Activated T-helper 2 cell treated with anti-CD3 and anti-CD28 coated beads, Interferon-gamma antibody, Interleukin-2, Interleukin-4, amounts not matched to agents 10 μg/mL and 5 μg/mL and 100 μg/mL, durations not matched to agents 14 hours and 24 hours and 36 hours (primary cell): ENCODE data around the gene BHLHA9. TPM values are rescaled to one million over a fixed set of nuclear protein-coding genes. Genes with fewer than 3 reads are reported as not detected.
A peak's percentile ranks its signal among the peaks of the same experiment; 100 is the strongest.

Experiments used
- DNase-seq: peaks from one replicate; pipeline ENCODE4 v3.0.0; 2021; ENCODE audit warnings: low spot score
- H3K27ac Mint-ChIP-seq: one replicate; pipeline ENCODE4 v1.8.0; 2021; ENCODE audit warnings: mixed read lengths
- H3K27me3 Mint-ChIP-seq: one replicate; pipeline ENCODE4 v1.8.0; 2021; ENCODE audit warnings: low read depth, mixed read lengths
- H3K36me3 Mint-ChIP-seq: one replicate; pipeline ENCODE4 v1.8.0; 2021; ENCODE audit warnings: low read depth, mixed read lengths
- H3K4me1 Mint-ChIP-seq: one replicate; pipeline ENCODE4 v1.8.0; 2021; ENCODE audit warnings: low read depth, mixed read lengths
- H3K4me3 Mint-ChIP-seq: one replicate; pipeline ENCODE4 v1.8.0; 2021; ENCODE audit warnings: low read depth, mild to moderate bottlenecking, moderate library complexity, mixed read lengths
- H3K9me3 Mint-ChIP-seq: one replicate; pipeline ENCODE4 v1.8.0; 2021; ENCODE audit warnings: mixed read lengths
- intact Hi-C: fragments of 100-400 bp; cut with micrococcal nuclease; formaldehyde crosslinking; loops from one replicate; pipeline ENCODE4 v1.15.1; 2023
- total RNA-seq: library from RNA; stranded (reverse); gene quantifications from 2 replicates; pipeline ENCODE4 v1.2.3, GENCODE V29; 2022

BHLHA9 gene
- total RNA-seq, 1 donor from 2014 or later = not detected

DNA sequence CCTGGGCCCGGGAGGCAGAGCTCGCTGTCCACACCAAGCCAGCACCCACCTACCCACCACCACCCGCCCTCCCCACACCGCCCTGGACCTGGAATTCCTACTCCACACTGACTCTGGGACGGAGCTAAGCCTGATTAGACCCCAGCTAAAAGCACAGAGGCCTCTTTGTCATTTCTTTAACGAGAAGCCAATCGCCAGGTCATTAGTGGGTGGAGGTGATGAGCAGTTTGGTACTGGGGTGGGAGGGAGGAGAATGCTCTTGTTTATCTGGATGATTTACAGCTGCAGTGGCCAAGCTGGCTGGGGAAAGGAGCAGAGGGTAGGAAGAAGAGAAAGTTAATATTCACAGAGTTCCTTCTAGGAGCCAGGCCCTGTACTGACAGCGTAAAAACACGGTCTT lies 6.0 kb upstream of the BHLHA9 start:
- no peak for DNase-seq
- H3K4me3 Mint-ChIP-seq = no peak overlapping the region
- H3K9me3 Mint-ChIP-seq = no peaks in the 10 kb centered on the region
- H3K27me3 Mint-ChIP-seq = peaks cover 23% of the 10 kb centered on the region
- H3K36me3 Mint-ChIP-seq = no peaks in the 10 kb centered on the region
- peaks cover 14% of the 10 kb centered on the region for H3K4me1 Mint-ChIP-seq
- H3K27ac Mint-ChIP-seq = no peak overlapping the region
- intact Hi-C loops = no loop called here

DNA sequence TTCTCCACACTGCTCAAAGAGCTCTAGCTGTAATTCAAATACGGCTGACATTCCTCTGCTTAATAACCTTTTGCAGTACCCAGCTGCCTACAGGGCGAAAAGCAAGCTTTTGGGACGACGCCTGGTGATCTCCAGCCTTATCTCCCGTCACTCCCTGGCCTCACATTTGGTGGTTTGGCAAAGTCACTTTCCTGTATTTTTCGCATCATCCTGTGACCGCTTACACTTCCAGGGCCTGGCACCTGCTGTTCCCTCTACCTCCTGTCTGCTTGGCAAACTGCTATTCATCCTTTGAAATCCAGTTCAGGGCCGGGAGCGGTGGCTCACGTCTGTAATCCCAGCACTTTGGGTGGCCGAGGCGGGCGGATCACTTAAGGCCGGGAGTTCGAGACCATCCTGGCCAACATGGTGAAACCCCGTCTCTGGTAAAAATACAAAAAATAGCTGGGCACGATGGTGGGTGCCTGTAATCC lies 2.7 kb upstream of the BHLHA9 start:
- Mint-ChIP-seq H3K27ac (no peak overlapping the region), H3K4me3 (peak overlapping the region; percentile 72), H3K4me1 (peaks cover 13% of the 10 kb centered on the region), H3K27me3 (peaks cover 22% of the 10 kb centered on the region), H3K9me3 (no peaks in the 10 kb centered on the region), H3K36me3 (no peaks in the 10 kb centered on the region)
- intact Hi-C loops = no loop called here
- no peak for DNase-seq

DNA sequence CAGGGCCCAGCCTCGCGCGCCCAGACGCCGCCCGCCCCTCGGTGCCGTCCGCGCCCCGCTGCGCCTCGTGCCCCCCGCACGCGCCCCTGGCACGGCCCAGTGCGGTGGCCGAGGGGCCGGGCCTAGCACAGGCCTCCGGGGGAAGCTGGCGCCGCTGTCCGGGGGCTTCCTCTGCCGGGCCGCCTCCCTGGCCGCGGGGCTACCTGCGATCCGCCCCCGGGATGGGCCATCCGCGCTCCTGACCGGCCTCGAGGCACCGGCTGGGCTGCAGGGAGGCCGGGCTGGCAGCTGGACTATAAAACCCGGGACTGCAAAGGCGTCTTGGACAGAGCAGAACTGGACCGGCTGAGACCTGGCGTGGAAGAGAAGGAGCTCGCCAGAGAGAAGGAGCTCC lies 783 bp downstream of the BHLHA9 start:
- H3K27ac Mint-ChIP-seq = no peak overlapping the region
- intact Hi-C loops = loop anchor here (10.0 kb wide), 2 partner anchors 244 to 354 kb away; partner anchors contain the start of genes INPP5K and SLC43A2
- no peak for DNase-seq
- H3K4me1 Mint-ChIP-seq = peaks cover 15% of the 10 kb centered on the region
- no peaks in the 10 kb centered on the region for H3K9me3 Mint-ChIP-seq
- no peaks in the 10 kb centered on the region for H3K36me3 Mint-ChIP-seq
- peaks cover 39% of the 10 kb centered on the region for H3K27me3 Mint-ChIP-seq
- H3K4me3 Mint-ChIP-seq = no peak overlapping the region

DNA sequence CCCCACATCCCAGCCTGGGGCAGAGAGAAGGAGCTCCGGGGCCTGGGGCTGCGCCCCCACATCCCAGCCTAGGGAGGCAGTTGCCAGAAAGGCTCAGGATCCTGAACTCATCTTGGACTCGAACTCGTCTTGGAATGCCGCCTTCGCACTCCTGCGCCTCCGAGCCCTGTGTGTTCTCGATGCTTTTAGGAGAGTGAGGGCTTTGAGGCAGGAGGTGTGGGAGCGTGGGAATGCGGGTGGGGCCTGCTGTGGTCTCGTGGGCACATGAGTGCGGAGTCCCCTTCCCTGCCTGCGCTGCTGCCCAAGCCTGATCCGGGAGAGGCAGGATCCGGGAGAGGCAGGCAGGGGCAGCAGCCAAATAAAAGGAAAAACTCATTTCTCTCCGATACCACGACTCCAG lies 1.2 kb downstream of the BHLHA9 start:
- H3K9me3 Mint-ChIP-seq = no peaks in the 10 kb centered on the region
- no peaks in the 10 kb centered on the region for H3K36me3 Mint-ChIP-seq
- peaks cover 16% of the 10 kb centered on the region for H3K4me1 Mint-ChIP-seq
- H3K27me3 Mint-ChIP-seq = peaks cover 41% of the 10 kb centered on the region
- intact Hi-C loops = loop anchor here (10.0 kb wide), 2 partner anchors 243 to 353 kb away; partner anchors contain the start of genes INPP5K and SLC43A2
- no peak overlapping the region for H3K27ac Mint-ChIP-seq
- no peak overlapping the region for H3K4me3 Mint-ChIP-seq
- DNase-seq = no peak

DNA sequence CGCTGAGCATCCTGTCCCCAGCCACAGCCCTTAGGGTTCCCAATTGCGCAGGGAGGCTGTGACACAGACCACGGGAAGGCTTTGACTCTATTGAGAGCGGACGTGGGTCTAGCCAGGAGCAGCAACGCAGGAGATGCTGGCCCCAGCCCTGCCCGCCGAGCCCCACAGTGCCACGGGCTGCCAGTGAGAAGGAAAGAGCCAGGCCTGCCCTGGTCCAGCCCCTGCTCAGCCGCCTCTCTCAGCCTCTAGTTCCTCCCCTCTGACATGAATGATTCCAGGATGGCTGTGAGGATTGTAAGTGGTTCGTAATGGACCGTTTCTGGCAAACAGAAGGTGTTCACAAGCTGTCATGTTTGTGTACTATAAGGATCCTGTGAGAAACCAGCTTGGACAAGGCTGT lies 2.5 kb downstream of the BHLHA9 start:
- H3K4me1 Mint-ChIP-seq = peaks cover 10% of the 10 kb centered on the region
- no peaks in the 10 kb centered on the region for H3K9me3 Mint-ChIP-seq
- intact Hi-C loops = loop anchor here (10.0 kb wide), 2 partner anchors 242 to 352 kb away; partner anchors contain the start of genes INPP5K and SLC43A2
- H3K4me3 Mint-ChIP-seq = no peak overlapping the region
- H3K36me3 Mint-ChIP-seq = no peaks in the 10 kb centered on the region
- H3K27me3 Mint-ChIP-seq = peaks cover 35% of the 10 kb centered on the region
- no peak for DNase-seq
- H3K27ac Mint-ChIP-seq = no peak overlapping the region

DNA sequence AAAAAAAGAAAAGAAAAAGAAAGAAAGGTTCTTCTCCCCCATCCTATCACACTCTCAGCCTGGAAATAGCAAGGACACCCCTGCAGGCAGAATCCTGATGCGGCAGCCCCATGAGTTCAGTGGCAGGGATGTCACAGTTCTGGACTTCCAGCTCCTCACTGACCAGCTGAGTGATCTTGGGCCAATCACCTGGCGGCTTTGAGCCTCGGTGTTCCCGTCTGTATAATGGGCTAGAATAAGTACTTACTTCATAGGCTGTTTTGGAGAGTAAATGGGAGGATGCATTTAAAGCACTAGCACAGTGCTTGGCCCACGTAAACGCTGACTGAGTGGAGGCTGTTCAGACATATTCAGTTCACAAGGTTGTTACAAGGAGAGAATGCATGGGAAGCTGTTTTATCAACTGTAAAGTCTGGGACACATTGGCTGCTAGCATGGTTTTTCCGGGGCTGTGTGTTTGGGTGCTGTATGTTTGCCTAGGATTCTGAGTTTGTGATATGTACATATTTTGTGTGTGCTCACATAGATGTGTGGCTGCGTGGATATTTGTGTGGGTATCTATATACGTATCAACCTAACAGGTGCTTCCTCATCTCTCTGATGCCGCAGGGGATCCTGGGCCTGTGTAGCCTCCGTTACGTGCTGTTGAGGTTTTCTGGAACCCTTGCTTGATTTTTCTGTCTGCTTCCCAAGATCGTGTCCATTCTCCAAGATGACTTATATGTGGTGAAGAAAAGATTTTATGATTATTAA lies 3.4 kb downstream of the BHLHA9 start:
- DNase-seq = no peak
- Mint-ChIP-seq H3K4me3 (no peak overlapping the region), H3K4me1 (peaks cover 9% of the 10 kb centered on the region), H3K27ac (no peak overlapping the region), H3K9me3 (no peaks in the 10 kb centered on the region), H3K27me3 (peaks cover 37% of the 10 kb centered on the region), H3K36me3 (no peaks in the 10 kb centered on the region)
- intact Hi-C loops = loop anchor here (10.0 kb wide), 2 partner anchors 241 to 351 kb away; partner anchors contain the start of genes INPP5K and SLC43A2

DNA sequence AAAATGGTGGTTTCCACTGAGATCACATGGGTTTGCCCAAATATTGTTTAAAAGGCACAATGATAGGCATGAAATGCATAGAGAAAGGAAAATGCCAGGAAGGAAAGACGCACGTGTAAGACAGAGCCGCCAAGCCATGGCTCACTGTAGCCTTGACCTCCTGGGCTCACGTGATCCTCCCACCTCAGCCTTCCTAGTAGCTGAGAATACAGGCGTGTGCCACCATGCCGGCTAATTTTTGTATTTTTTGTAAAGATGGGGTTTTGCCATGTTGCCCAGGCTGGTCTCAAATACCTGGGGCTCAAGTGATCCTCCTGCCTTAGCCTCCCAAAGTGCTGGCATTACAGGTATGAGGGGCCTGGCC lies 4.0 kb downstream of the BHLHA9 start:
- DNase-seq = no peak
- Mint-ChIP-seq H3K27ac (no peak overlapping the region), H3K4me3 (no peak overlapping the region), H3K27me3 (peaks cover 37% of the 10 kb centered on the region), H3K36me3 (no peaks in the 10 kb centered on the region), H3K9me3 (no peaks in the 10 kb centered on the region), H3K4me1 (peaks cover 4% of the 10 kb centered on the region)
- intact Hi-C loops = loop anchor here (10.0 kb wide), 2 partner anchors 241 to 351 kb away; partner anchors contain the start of genes INPP5K and SLC43A2

DNA sequence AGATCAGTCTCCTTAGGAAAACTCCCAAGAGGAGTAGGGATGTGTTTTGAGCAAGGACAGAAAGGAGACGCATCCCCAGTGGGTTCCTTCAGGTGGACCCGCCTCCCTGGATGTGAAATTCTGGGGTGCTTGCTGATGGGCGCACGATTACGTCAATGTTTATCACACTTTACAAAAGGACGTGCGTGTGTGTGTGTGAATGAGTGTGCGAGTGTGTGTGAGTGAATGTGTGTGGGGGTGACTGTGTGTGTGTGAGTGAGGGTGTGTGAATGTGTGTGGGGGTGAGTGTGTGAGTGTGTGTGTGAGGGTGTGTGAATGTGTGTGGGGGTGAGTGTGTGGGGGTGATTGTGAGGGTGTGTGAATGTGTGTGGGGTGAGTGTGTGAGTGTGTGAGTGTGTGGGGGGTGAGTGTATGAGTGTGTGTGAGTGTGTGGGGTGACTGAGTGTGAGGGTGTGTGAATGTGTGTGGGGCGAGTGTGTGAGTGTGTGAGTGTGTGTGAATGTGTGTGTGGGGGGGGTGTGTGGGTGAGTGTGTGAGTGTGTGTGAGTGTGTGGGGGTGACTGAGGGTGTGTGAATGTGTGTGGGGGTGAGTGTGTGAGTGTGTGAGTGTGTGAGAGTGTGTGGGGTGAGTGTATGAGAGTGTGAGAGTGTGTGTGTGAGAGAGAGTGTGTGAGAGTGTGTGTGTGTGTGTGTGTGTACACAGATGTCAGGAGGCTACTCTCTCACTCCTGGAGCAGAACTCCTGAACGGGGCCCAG lies 5.1 kb downstream of the BHLHA9 start:
- Mint-ChIP-seq H3K4me3 (no peak overlapping the region), H3K27me3 (peaks cover 33% of the 10 kb centered on the region), H3K9me3 (no peaks in the 10 kb centered on the region), H3K4me1 (peaks cover 4% of the 10 kb centered on the region), H3K36me3 (no peaks in the 10 kb centered on the region), H3K27ac (no peak overlapping the region)
- no peak for DNase-seq
- intact Hi-C loops = loop anchor here (10.0 kb wide), 2 partner anchors 239 to 349 kb away; partner anchors contain the start of genes INPP5K and SLC43A2

DNA sequence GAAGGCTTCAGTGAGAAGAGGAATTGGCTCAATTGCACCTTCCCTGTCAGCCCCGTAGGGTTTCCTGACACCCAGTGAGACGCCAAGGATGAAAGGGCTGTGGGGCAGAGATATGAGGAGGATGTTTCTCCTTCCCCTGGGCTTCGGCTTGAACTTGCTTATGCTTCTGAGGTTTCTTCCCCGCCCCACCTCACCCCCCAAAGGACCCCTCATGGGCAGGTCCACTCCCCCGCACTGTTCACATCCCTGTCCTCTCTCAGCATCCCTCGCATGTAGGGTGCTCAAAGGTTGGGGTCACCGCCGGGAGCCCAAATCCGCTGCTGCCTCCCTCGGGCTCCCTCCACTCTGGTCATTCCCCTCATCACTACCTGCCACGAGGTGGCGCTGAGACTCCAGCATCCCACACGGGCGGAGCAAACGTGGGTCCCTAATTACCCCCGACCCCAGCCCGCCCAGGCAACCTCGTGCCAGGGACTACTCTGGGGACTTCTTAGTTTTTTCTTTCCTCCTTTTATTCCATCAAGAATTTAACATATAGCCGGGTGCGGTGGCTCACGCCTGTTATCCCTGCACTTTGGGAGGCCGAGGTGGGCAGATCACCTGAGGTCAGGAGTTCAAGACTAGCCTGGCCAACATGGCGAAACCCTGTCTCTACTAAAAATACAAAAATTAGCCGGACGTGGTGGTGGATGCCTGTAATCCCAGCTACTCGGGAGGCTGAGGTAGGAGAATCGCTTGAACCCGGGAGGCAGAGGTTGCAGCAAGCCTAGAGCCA lies 5.9 kb downstream of the BHLHA9 start:
- intact Hi-C loops = loop anchor here (1.0 to 10.0 kb wide), 3 partner anchors 56 to 349 kb away; partner anchors contain the start of genes INPP5K and SLC43A2
- H3K36me3 Mint-ChIP-seq = no peaks in the 10 kb centered on the region
- no peaks in the 10 kb centered on the region for H3K9me3 Mint-ChIP-seq
- peaks cover 33% of the 10 kb centered on the region for H3K27me3 Mint-ChIP-seq
- no peak overlapping the region for H3K27ac Mint-ChIP-seq
- H3K4me1 Mint-ChIP-seq = peaks cover 4% of the 10 kb centered on the region
- no peak overlapping the region for H3K4me3 Mint-ChIP-seq
- DNase-seq = peak; percentile 60

DNA sequence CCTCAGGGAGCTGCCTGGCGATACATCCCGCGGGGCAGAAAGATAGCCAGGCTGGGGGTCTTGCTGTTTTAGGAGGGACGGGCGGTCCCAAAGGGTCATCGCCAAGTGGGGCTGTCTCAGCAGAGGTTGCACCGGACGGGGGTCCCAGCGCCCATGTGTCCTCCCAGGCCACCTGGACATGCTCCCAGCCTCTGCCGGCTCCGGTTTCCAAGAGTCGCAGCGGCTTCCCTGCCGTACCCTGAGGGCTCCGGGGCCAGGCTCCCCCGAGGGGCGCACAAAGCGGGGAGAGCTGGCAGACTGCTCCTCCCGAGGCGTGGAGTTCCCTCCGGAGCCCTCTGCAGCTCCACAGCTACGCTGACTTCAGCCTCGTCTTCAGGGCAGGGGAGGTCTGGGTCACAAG lies 10.4 kb downstream of the BHLHA9 start:
- intact Hi-C loops = no loop called here
- Mint-ChIP-seq H3K4me3 (no peak overlapping the region), H3K9me3 (no peaks in the 10 kb centered on the region), H3K36me3 (no peaks in the 10 kb centered on the region), H3K27ac (no peak overlapping the region), H3K4me1 (peaks cover 2% of the 10 kb centered on the region), H3K27me3 (peaks cover 5% of the 10 kb centered on the region)
- no peak for DNase-seq

DNA sequence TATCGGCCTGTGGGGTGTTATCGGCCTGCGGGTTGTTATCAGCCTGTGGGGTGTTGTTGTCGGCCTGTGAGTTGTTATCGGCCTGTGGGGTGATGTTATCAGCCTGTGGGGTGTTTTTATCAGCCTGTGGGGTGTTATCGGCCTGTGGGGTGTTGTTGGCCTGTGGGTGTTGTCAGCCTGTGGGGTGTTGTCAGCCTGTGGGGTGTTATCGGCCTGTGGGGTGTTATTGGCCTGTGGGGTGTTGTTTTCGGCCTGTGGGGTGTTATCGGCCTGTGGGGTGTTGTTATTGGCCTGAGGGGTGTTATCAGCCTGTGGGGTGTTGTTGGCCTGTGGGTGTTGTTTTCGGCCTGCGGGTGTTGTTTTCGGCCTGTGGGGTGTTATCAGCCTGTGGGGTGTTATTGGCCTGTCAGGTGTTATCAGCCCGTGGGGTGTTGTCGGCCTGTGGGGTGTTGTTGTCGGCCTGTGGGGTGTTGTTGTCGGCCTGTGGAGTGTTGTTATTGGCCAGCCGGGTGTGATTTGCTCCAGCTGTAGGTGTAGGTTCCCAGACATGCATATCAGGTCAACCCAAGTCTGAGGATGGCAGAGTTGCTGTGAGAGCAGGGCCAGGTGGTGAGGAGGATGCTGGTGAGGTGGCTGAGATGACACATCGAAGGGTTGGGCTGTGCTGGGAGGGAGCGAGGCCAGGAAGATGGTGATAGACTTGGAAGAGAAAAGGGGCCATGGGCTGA lies 16.3 kb downstream of the BHLHA9 start:
- H3K4me1 Mint-ChIP-seq = peaks cover 3% of the 10 kb centered on the region
- H3K27ac Mint-ChIP-seq = no peak overlapping the region
- H3K27me3 Mint-ChIP-seq = peaks cover 1% of the 10 kb centered on the region
- intact Hi-C loops = no loop called here
- peaks cover 13% of the 10 kb centered on the region for H3K9me3 Mint-ChIP-seq
- H3K36me3 Mint-ChIP-seq = no peaks in the 10 kb centered on the region
- H3K4me3 Mint-ChIP-seq = no peak overlapping the region
- no peak for DNase-seq

DNA sequence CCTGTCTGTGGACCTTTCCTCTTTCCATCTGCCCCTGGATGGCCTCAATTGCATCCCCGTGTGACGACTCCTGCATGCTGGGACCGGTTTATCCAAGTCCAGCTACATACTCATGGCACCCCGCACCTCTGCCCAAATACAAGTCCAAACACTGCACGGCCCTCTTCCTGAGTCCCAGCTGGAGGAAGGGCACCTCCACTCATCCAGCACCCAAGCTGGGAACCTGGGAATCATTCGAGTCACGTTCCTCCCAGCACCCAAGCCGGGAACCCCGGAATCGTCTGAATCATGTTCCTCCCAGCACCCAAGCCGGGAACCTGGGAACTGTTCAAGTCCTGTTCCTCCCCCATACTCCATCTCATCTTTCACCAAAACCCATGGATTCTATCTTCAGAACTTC lies 19.5 kb downstream of the BHLHA9 start:
- Mint-ChIP-seq H3K9me3 (peaks cover 20% of the 10 kb centered on the region), H3K27me3 (no peaks in the 10 kb centered on the region), H3K27ac (no peak overlapping the region), H3K4me1 (peaks cover 22% of the 10 kb centered on the region), H3K36me3 (peaks cover 6% of the 10 kb centered on the region), H3K4me3 (no peak overlapping the region)
- intact Hi-C loops = no loop called here
- no peak for DNase-seq
